ENCODE data around the gene CCND1. TPM values are rescaled to one million over a fixed set of nuclear protein-coding genes. Genes with fewer than 3 reads are reported as not detected.

Gene CCND1
- total and polyA plus RNA-seq, 2 experiments from 2014 or later, result 80.2 to 81.9 TPM

- Histone ChIP-seq H3K9me2 (replicated peaks; ENCODE audit: insufficient read depth) (no peaks in the 10 kb centered on the region), H3K36me3 (replicated peaks; ENCODE audit: insufficient read depth, low read depth) (no peaks in the 10 kb centered on the region), H3K79me2 (no peaks in the 10 kb centered on the region), H2AFZ (no peak overlapping the region), H3K9me3 (ENCODE audit: low read depth) (no peaks in the 10 kb centered on the region), H3K4me3 (no peak overlapping the region), H4K20me1 (ENCODE audit: insufficient read depth, poor library complexity, severe bottlenecking) (no peaks in the 10 kb centered on the region), H3K27ac (no peak overlapping the region), H3K4me1 (ENCODE audit: insufficient read depth) (peaks cover 5% of the 10 kb centered on the region), H3K4me2 (no peak overlapping the region), H3K27me3 (no peaks in the 10 kb centered on the region)
- WGBS (ENCODE audit: low lambda C conversion rate, missing lambda C conversion rate), result 97% methylated on average over 17 of the region's 17 CpGs
- no peak for DNase-seq (ENCODE audit: low spot score)
- TF ChIP-seq, protein P1, sequence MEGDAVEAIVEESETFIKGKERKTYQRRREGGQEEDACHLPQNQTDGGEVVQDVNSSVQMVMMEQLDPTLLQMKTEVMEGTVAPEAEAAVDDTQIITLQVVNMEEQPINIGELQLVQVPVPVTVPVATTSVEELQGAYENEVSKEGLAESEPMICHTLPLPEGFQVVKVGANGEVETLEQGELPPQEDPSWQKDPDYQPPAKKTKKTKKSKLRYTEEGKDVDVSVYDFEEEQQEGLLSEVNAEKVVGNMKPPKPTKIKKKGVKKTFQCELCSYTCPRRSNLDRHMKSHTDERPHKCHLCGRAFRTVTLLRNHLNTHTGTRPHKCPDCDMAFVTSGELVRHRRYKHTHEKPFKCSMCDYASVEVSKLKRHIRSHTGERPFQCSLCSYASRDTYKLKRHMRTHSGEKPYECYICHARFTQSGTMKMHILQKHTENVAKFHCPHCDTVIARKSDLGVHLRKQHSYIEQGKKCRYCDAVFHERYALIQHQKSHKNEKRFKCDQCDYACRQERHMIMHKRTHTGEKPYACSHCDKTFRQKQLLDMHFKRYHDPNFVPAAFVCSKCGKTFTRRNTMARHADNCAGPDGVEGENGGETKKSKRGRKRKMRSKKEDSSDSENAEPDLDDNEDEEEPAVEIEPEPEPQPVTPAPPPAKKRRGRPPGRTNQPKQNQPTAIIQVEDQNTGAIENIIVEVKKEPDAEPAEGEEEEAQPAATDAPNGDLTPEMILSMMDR (IDR thresholded peaks at IDR 0.05; ENCODE audit: poor library complexity), result no peak
- TF ChIP-seq EZH2 (IDR thresholded peaks at IDR 0.05; ENCODE audit: borderline replicate concordance), result no peak
- no peak for TF ChIP-seq EZH2phosphoT487 (IDR thresholded peaks at IDR 0.05; ENCODE audit: low read depth, severe bottlenecking, unreplicated experiment)
Measured at GRCh38 chr11:69664103-69664775, 23.3 kb downstream of the CCND1 start.

- Histone ChIP-seq H3K27ac (no peak overlapping the region), H3K9me2 (replicated peaks; ENCODE audit: insufficient read depth) (no peaks in the 10 kb centered on the region), H3K27me3 (no peaks in the 10 kb centered on the region), H3K79me2 (peaks cover 1% of the 10 kb centered on the region), H3K4me2 (no peak overlapping the region), H3K36me3 (replicated peaks; ENCODE audit: insufficient read depth, low read depth) (no peaks in the 10 kb centered on the region), H3K4me3 (no peak overlapping the region), H2AFZ (no peak overlapping the region), H3K9me3 (ENCODE audit: low read depth) (no peaks in the 10 kb centered on the region), H3K4me1 (ENCODE audit: insufficient read depth) (peaks cover 5% of the 10 kb centered on the region), H4K20me1 (ENCODE audit: insufficient read depth, poor library complexity, severe bottlenecking) (no peaks in the 10 kb centered on the region)
- TF ChIP-seq EZH2phosphoT487 (IDR thresholded peaks at IDR 0.05; ENCODE audit: low read depth, severe bottlenecking, unreplicated experiment) (no peak), EZH2 (IDR thresholded peaks at IDR 0.05; ENCODE audit: borderline replicate concordance) (no peak)
- TF ChIP-seq, protein P1 (IDR thresholded peaks at IDR 0.05; ENCODE audit: poor library complexity), result no peak
- WGBS (ENCODE audit: low lambda C conversion rate, missing lambda C conversion rate), result 95% methylated on average over 7 of the region's 8 CpGs
- no peak for DNase-seq (ENCODE audit: low spot score)
Measured at GRCh38 chr11:69664901-69665300, 23.9 kb downstream of the CCND1 start.

GRCh38 chr11:69665669-69666068 is 24.7 kb downstream of the CCND1 start:
- no peaks in the 10 kb centered on the region for H3K36me3 ChIP-seq (replicated peaks; ENCODE audit: insufficient read depth, low read depth)
- 97% methylated on average over 11 of the region's 11 CpGs for WGBS (ENCODE audit: low lambda C conversion rate, missing lambda C conversion rate)
- TF ChIP-seq EZH2 (IDR thresholded peaks at IDR 0.05; ENCODE audit: borderline replicate concordance) (no peak), EZH2phosphoT487 (IDR thresholded peaks at IDR 0.05; ENCODE audit: low read depth, severe bottlenecking, unreplicated experiment) (no peak)
- TF ChIP-seq, protein P1 (IDR thresholded peaks at IDR 0.05; ENCODE audit: poor library complexity), result no peak
- no peaks in the 10 kb centered on the region for H3K9me3 ChIP-seq (ENCODE audit: low read depth)
- no peak overlapping the region for H3K27ac ChIP-seq
- H3K4me3 ChIP-seq, result no peak overlapping the region
- DNase-seq (ENCODE audit: low spot score), result no peak
- H3K27me3 ChIP-seq, result no peaks in the 10 kb centered on the region
- no peaks in the 10 kb centered on the region for H4K20me1 ChIP-seq (ENCODE audit: insufficient read depth, poor library complexity, severe bottlenecking)
- H3K4me1 ChIP-seq (ENCODE audit: insufficient read depth), result peaks cover 5% of the 10 kb centered on the region
- H3K9me2 ChIP-seq (replicated peaks; ENCODE audit: insufficient read depth), result no peaks in the 10 kb centered on the region
- H2AFZ ChIP-seq, result no peak overlapping the region
- no peak overlapping the region for H3K4me2 ChIP-seq
- H3K79me2 ChIP-seq, result peaks cover 3% of the 10 kb centered on the region

Measured in hepatocyte (in vitro differentiated cells).